CD4-positive, alpha-beta T cell treated with Interleukin-6 for 4 hours (primary cell): ENCODE data around the gene COPS8.

Experiments used
- DNase-seq: peaks from one replicate; pipeline ENCODE4 v3.0.0-alpha.2; 2020; ENCODE audit warnings: mixed read lengths

The COPS8 gene

GRCh38 chr2:237085248-237086221 lies at the start of gene COPS8:
Gene COPS8, plus strand, starts transcription at chr2:237085889. Its CDS starts 76 bp downstream, at chr2:237085965.
- peak; percentile 89 for DNase-seq

- no peak for DNase-seq
Measured at GRCh38 chr2:237039301-237040031, 46.2 kb upstream of the COPS8 start.

GRCh38 chr2:237041231-237041630 lies 44.5 kb upstream of the COPS8 start:
- DNase-seq: no peak

GRCh38 chr2:237042101-237042500 lies 43.6 kb upstream of the COPS8 start:
- DNase-seq: no peak

- no peak for DNase-seq
Measured at GRCh38 chr2:237043866-237044265, 41.8 kb upstream of the COPS8 start.

GRCh38 chr2:237044281-237044680 lies 41.4 kb upstream of the COPS8 start:
- DNase-seq: no peak

GRCh38 chr2:237045449-237045848 lies 40.2 kb upstream of the COPS8 start:
- DNase-seq: no peak

- DNase-seq: no peak
Measured at GRCh38 chr2:237048595-237048994, 37.1 kb upstream of the COPS8 start.

GRCh38 chr2:237051861-237052260 lies 33.8 kb upstream of the COPS8 start:
- no peak for DNase-seq

GRCh38 chr2:237053066-237053465 lies 32.6 kb upstream of the COPS8 start:
- DNase-seq: no peak

GRCh38 chr2:237055386-237056100 lies 30.1 kb upstream of the COPS8 start:
- DNase-seq: no peak

- DNase-seq: no peak
Measured at GRCh38 chr2:237056287-237056875, 29.3 kb upstream of the COPS8 start.

- DNase-seq: no peak
Measured at GRCh38 chr2:237057107-237057506, 28.6 kb upstream of the COPS8 start.

- DNase-seq: no peak
Measured at GRCh38 chr2:237057893-237058300, 27.8 kb upstream of the COPS8 start.

GRCh38 chr2:237058423-237058822 lies 27.3 kb upstream of the COPS8 start:
- DNase-seq: no peak

GRCh38 chr2:237059155-237059875 lies 26.4 kb upstream of the COPS8 start:
- DNase-seq: no peak

GRCh38 chr2:237060534-237061312 lies 25.0 kb upstream of the COPS8 start:
- DNase-seq: peak; percentile 31

GRCh38 chr2:237061356-237061755 lies 24.3 kb upstream of the COPS8 start:
- no peak for DNase-seq

GRCh38 chr2:237062585-237062984 lies 23.1 kb upstream of the COPS8 start:
- DNase-seq: no peak

- DNase-seq: no peak
Measured at GRCh38 chr2:237064203-237065070, 21.3 kb upstream of the COPS8 start.
